A549 (cell line): ENCODE data around the gene UNKL.

ENCODE experiments used
- CHD2 ChIP-seq: fragments of 150-350 bp; IDR thresholded peaks from 2 replicates; pipeline ENCODE4 v1.6.1; 2014; ENCODE audit warnings: low read length; ENCODE audit not compliant: partially characterized antibody
- CTCF ChIP-seq: fragments of >200 bp; sonication (Bioruptor Twin); formaldehyde crosslinking; IDR thresholded peaks from 3 replicates; pipeline ENCODE4 v1.5.1; 2016
- EP300 ChIP-seq, 2 experiments: fragments of >200 bp; sonication (Bioruptor Twin); formaldehyde crosslinking; IDR thresholded peaks; 2 replicates in 1 of 2; 3 replicates in 1 of 2; pipeline ENCODE4 v1.6.1; 2016 to 2017
- HDAC2 ChIP-seq: fragments of 200-600 bp; sonication (generic); IDR thresholded peaks from 2 replicates; pipeline ENCODE4 v1.6.1; 2016
- JUNB ChIP-seq: fragments of >200 bp; sonication (Bioruptor Twin); formaldehyde crosslinking; IDR thresholded peaks from 2 replicates; pipeline ENCODE4 v1.6.1; 2016
- MAX ChIP-seq: IDR thresholded peaks from 2 replicates; pipeline ENCODE4 v1.6.1; 2012
- MYC ChIP-seq: IDR thresholded peaks from 2 replicates; pipeline ENCODE4 v1.6.1; 2012; ENCODE audit warnings: mild to moderate bottlenecking, inconsistent platforms, low read length, improper control_type of control experiment, borderline replicate concordance
- POLR2A ChIP-seq: IDR thresholded peaks from 2 replicates; pipeline ENCODE4 v1.6.1; 2012; ENCODE audit warnings: mild to moderate bottlenecking, low read length
- REST ChIP-seq: fragments of 200-600 bp; sonication (generic); IDR thresholded peaks from 2 replicates; pipeline ENCODE4 v1.6.1; 2016; ENCODE audit warnings: antibody characterized with exemption, mild to moderate bottlenecking, moderate library complexity
- SMC3 ChIP-seq: fragments of >200 bp; sonication (Bioruptor Twin); formaldehyde crosslinking; IDR thresholded peaks from 3 replicates; pipeline ENCODE4 v1.6.1; 2018; ENCODE audit warnings: inconsistent platforms

- no peak for TF ChIP-seq JUNB
- TF ChIP-seq CTCF, result no peak
- no peak for TF ChIP-seq POLR2A
- TF ChIP-seq MYC, result no peak
- TF ChIP-seq MAX, result no peak
- no peak for TF ChIP-seq SMC3
- TF ChIP-seq EP300 (IDR thresholded peaks at IDR 0.05), result no peak
- TF ChIP-seq HDAC2, result no peak
- TF ChIP-seq REST, result no peak
- TF ChIP-seq CHD2, result no peak
Observed at GRCh38 chr16:1429012-1429411, 14.5 kb upstream of the UNKL start.
